Osteoblast (primary cell): ENCODE measurements around the gene KIF3C. TPM values are rescaled to one million over a fixed set of nuclear protein-coding genes. Genes with fewer than 3 reads are reported as not detected.

Source experiments
- DNase-seq: peaks from one replicate; pipeline ENCODE4 v3.0.0; 2011; ENCODE audit warnings: low spot score, mixed read lengths; ENCODE audit not compliant: insufficient read length; ENCODE audit errors: missing footprints
- H2AFZ ChIP-seq: 2 replicates; pipeline ENCODE4 v1.6.0; 2011; ENCODE audit warnings: mild to moderate bottlenecking, low read length
- H3K27ac ChIP-seq: 2 replicates; pipeline ENCODE4 v1.5.1; 2011; ENCODE audit warnings: mild to moderate bottlenecking, low read depth, low read length, moderate library complexity
- H3K27me3 ChIP-seq: 2 replicates; pipeline ENCODE4 v1.6.0; 2012; ENCODE audit warnings: mild to moderate bottlenecking, control low read depth, inconsistent platforms, low read length, moderate library complexity; ENCODE audit not compliant: insufficient read depth
- H3K36me3 ChIP-seq: 2 replicates; pipeline ENCODE4 v1.5.1; 2011; ENCODE audit warnings: mild to moderate bottlenecking, low read length, control low read depth, moderate library complexity; ENCODE audit not compliant: insufficient read depth
- H3K4me1 ChIP-seq: 2 replicates; pipeline ENCODE4 v1.5.1; 2011; ENCODE audit warnings: mild to moderate bottlenecking, low read length, control low read depth, moderate library complexity; ENCODE audit not compliant: insufficient read depth
- H3K4me2 ChIP-seq: 2 replicates; pipeline ENCODE4 v1.6.0; 2011; ENCODE audit warnings: mild to moderate bottlenecking, low read length; ENCODE audit not compliant: insufficient read depth
- H3K4me3 ChIP-seq: fragments of 200-600 bp; sonication (generic); 3 replicates; pipeline ENCODE4 v1.5.1; 2012; ENCODE audit warnings: mild to moderate bottlenecking, low read length, inconsistent platforms; ENCODE audit not compliant: insufficient read depth
- H3K79me2 ChIP-seq: 2 replicates; pipeline ENCODE4 v1.6.0; 2012; ENCODE audit warnings: mild to moderate bottlenecking, low read length, control low read depth, inconsistent platforms; ENCODE audit not compliant: insufficient read depth
- H3K9me3 ChIP-seq: 2 replicates; pipeline ENCODE4 v1.5.1; 2011; ENCODE audit warnings: low read depth, low read length, control low read depth
- H4K20me1 ChIP-seq: 2 replicates; pipeline ENCODE4 v1.6.0; 2012; ENCODE audit warnings: mild to moderate bottlenecking, low read length, control low read depth; ENCODE audit not compliant: insufficient read depth
- total RNA-seq: library from RNA; depleted of rRNA; stranded (reverse); fragments of >200 nt; gene quantifications from 2 replicates; pipeline ENCODE4 v1.2.3, GENCODE V29; 2012
- TF ChIP-seq, protein P1 (sequence below): IDR thresholded peaks from 2 replicates; pipeline ENCODE4 v1.5.1; 2011; ENCODE audit warnings: mild to moderate bottlenecking, low read depth, low read length, moderate library complexity; ENCODE audit errors: extremely low read depth

The KIF3C gene
- total RNA-seq, 1 donor = 17.0 TPM

DNA sequence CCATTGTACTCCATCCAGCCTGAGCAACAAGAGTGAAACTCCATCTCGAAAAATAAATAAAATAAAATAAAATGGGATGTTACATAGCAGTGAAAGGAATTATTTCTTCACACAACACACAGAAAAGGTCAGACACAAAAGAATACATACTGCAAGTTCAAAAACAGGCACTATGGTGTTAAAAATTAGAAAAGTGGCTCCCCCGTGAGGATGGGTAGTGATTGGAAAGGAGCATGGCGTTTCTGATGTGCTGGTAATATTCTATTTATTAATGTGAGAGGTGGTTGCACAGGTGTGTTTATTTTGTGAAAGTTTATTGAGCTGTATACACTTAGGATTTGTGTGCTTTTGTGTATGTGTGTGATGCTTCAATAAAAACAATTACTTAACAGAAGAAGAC lies 28.6 kb upstream of the KIF3C start:
- DNase-seq = no peak
- no peak overlapping the region for H3K27ac ChIP-seq
- no peaks in the 10 kb centered on the region for H3K27me3 ChIP-seq
- H4K20me1 ChIP-seq = no peaks in the 10 kb centered on the region
- H3K4me3 ChIP-seq = no peak overlapping the region
- no peak overlapping the region for H2AFZ ChIP-seq
- H3K9me3 ChIP-seq = no peaks in the 10 kb centered on the region
- peaks cover 22% of the 10 kb centered on the region for H3K4me1 ChIP-seq
- H3K4me2 ChIP-seq = no peak overlapping the region
- no peaks in the 10 kb centered on the region for H3K36me3 ChIP-seq
- TF ChIP-seq, protein P1, sequence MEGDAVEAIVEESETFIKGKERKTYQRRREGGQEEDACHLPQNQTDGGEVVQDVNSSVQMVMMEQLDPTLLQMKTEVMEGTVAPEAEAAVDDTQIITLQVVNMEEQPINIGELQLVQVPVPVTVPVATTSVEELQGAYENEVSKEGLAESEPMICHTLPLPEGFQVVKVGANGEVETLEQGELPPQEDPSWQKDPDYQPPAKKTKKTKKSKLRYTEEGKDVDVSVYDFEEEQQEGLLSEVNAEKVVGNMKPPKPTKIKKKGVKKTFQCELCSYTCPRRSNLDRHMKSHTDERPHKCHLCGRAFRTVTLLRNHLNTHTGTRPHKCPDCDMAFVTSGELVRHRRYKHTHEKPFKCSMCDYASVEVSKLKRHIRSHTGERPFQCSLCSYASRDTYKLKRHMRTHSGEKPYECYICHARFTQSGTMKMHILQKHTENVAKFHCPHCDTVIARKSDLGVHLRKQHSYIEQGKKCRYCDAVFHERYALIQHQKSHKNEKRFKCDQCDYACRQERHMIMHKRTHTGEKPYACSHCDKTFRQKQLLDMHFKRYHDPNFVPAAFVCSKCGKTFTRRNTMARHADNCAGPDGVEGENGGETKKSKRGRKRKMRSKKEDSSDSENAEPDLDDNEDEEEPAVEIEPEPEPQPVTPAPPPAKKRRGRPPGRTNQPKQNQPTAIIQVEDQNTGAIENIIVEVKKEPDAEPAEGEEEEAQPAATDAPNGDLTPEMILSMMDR = no peak
- H3K79me2 ChIP-seq = no peaks in the 10 kb centered on the region

DNA sequence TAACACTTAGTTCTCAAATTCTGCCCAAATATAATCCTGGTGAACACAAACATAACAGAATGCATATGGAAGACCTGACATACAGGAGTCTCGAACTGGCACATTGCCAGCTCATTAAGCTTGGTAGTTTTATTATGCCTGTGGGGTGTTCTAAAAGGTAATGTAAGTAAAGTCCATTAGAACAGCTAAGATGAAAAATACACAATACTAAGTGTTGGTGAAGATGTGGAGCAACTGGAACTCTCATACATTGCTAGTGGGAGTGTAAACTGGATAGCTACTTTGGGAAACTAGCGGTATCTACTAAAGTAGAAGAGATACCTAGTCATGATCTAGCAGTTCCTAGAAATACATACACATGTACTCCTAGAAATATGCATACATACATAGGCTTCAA lies 27.3 kb upstream of the KIF3C start:
- Histone ChIP-seq H3K79me2 (no peaks in the 10 kb centered on the region), H2AFZ (no peak overlapping the region), H3K27ac (peak overlapping the region; percentile 67), H3K9me3 (no peaks in the 10 kb centered on the region), H3K4me3 (no peak overlapping the region), H4K20me1 (no peaks in the 10 kb centered on the region), H3K36me3 (no peaks in the 10 kb centered on the region), H3K27me3 (no peaks in the 10 kb centered on the region), H3K4me2 (peak overlapping the region; percentile 7), H3K4me1 (peaks cover 22% of the 10 kb centered on the region)
- DNase-seq = no peak
- TF ChIP-seq, protein P1 = no peak

DNA sequence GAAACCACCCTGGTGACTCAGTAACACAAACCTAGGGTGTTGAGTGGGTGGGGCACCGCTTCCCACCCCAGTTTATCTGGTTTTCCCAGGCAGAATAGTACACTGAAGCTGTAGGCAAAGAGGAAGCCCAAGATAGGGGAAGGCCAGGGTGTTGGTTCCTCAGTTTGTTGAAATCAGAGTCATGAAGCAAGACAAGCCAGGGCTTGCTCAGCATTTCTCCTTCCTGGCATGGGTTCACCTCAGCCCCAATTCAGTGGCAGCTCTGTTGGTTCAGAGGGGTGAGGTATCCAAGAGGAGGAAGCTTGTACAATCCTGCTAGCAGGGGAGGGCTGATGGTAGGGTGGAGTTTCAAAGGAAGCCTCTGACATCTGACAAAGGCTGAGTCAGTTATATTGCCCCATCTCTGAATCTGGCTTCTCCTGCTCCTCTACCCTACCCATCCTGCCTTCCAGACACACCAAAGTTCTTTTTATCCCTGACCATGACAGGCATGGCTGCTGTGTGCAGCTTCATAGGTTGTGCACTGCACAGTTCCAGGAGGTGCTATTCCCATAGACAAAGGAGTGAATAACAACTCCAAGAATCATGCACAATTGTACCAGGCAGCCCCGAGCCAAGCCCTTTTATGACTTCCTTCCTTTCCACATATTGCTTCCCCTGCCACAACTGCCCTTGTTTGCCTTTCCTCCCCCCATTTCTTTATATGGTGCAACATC lies 26.7 kb upstream of the KIF3C start:
- H3K27ac ChIP-seq = peak overlapping the region; percentile 67

DNA sequence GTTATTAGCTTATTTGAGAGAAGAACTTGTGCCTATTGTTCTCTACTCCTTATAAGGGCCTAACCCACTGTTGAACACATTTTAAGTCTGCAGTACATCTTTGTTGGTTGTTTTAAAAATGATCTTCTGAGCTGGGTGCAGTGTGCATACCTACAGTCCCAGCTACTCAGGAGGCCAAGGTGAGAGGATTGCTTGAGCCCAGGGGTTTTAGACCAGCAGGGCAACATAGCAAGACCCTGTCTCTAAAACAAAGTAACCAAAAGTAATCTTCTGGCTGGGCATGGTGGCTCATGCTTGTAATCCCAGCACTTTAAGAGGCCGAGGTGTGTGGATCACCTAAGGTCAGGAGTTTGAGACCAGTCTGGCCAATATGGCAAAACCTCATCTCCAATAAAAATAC lies 25.8 kb upstream of the KIF3C start:
- no peaks in the 10 kb centered on the region for H3K9me3 ChIP-seq
- H3K36me3 ChIP-seq = no peaks in the 10 kb centered on the region
- H3K27ac ChIP-seq = peak overlapping the region; percentile 67
- DNase-seq = no peak
- no peak overlapping the region for H3K4me2 ChIP-seq
- no peak overlapping the region for H2AFZ ChIP-seq
- H4K20me1 ChIP-seq = no peaks in the 10 kb centered on the region
- TF ChIP-seq, protein P1 = no peak
- peaks cover 22% of the 10 kb centered on the region for H3K4me1 ChIP-seq
- no peak overlapping the region for H3K4me3 ChIP-seq
- H3K27me3 ChIP-seq = no peaks in the 10 kb centered on the region
- no peaks in the 10 kb centered on the region for H3K79me2 ChIP-seq

More for the DNA sequence above, 26.7 kb upstream of the KIF3C start:
- TF ChIP-seq, protein P1 = no peak
- Histone ChIP-seq H2AFZ (peak overlapping the region; percentile 88), H3K79me2 (no peaks in the 10 kb centered on the region), H3K27me3 (no peaks in the 10 kb centered on the region), H4K20me1 (no peaks in the 10 kb centered on the region), H3K4me1 (peaks cover 22% of the 10 kb centered on the region), H3K36me3 (no peaks in the 10 kb centered on the region), H3K4me3 (no peak overlapping the region), H3K9me3 (no peaks in the 10 kb centered on the region), H3K4me2 (peak overlapping the region; percentile 7)
- peak; percentile 90 for DNase-seq
